Measurements from ENCODE around the gene NKD2.

DNA sequence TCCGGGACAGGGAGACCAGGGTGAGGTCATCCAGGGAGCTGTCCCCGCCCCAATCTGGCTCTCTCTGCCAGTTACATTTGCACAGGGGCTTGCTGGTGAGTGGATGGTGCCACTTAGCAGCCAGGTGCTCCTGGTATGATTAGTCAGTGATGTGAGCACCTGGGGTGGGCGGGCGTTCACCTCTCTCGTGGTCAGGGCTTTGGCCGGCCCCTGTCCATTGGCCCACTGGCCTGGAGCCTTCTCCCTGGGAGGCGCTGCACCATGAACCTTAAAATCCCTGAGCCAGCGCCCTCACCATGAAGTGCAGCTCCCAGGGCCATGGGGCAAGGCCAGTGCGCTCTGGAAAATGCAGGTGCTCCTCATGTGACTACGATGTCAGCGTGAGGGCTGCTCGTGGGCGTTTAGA lies 2.0 kb downstream of the NKD2 start:
- TF ChIP-seq POLR2AphosphoS5 (IDR thresholded peaks at IDR 0.05; ENCODE audit: low read depth, low read length) (no peak), PAX5 (IDR thresholded peaks at IDR 0.05; ENCODE audit: insufficient read depth, low read length, severe bottlenecking) (no peak), POLR2A (IDR thresholded peaks at IDR 0.05; ENCODE audit: low read depth, low read length) (no peak), TAF1 (IDR thresholded peaks at IDR 0.05; ENCODE audit: low read depth, low read length) (no peak)
